Activated T-cell treated with anti-CD3 and anti-CD28 coated beads for 4 hours (primary cell): ENCODE measurements around the gene CCDC97.
"Not testable (repeated sequence)": the region's sequence is repeated elsewhere in the genome, so short reads cannot be mapped to it uniquely, and the experiment has no call there.

Experiments used
- DNase-seq: peaks from one replicate; pipeline ENCODE4 v3.0.0-alpha.2; 2020

CCDC97 gene

DNA sequence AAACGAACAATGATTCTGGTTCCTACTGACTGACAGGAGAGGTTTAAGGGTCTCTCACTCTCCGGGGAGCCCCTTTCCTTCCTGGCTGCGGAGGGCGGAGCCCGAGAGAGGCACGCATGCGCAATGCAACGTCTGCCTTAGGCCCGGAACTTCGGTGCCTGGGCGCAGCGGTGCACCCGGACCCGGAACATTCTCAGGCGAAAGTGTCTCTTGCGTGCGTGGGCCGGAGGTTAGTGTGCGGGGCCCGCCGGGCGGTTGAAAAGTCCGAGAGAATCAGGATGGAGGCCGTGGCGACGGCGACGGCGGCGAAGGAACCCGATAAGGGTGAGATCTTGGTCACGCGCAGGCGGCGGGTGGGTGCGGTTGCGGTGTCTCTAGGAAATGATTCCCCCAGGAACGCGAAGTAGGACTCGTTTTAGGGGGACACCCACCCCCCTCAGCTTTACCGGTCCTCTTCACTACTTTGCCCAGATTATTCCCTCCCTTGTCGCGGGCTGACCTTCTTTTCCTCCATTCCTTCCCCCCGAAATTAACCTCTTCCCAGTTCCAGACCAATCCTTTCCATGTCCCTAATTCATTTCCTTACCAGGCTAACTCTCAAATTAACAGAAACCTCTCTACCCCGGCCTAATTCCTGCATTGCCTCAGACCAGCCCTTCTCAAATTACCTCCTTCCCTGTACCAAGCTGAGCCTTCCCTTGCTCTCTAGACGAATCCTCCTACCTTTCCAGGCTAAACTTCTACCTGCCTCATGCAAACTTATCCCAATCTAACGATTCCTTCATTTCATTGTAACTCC is at the start of gene CCDC97:
CCDC97 (plus strand) TSS at position 140 of the 799 bp plus-strand sequence; CDS start at position 279, 139 bp downstream.
- peak; percentile 84 for DNase-seq

DNA sequence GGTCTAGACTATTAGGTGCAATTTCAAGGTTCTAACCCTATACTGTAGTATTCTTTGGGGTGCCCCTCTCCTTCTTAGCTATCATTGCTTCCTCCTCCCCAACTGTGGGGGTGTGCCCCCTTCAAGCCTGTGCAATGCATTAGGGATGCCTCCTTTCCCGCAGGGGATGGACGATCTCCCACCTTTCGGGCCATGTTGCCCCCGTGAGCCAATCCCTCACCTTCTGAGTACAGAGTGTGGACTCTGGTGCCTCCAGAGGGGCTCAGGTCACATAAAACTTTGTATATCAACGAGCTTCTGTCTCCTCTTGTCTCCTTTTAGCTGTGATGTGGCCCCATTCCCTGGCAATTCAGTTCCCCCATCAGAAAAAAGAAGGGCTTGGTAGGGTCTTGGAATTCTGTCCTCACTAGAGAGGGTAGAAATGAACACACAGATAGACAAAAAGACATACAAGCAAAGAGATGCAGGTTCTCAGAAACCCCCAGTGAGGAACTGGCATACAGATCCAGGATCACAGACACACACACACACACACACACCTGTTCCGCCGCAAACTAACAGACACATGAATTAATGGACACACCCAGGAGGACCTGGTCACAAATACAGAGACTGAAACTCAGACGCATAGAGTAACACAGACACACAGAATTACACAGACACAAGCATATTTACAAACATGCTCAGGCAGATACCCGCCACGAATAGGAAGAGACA is 48.3 kb upstream of the CCDC97 start:
- peak; percentile 4 for DNase-seq

DNA sequence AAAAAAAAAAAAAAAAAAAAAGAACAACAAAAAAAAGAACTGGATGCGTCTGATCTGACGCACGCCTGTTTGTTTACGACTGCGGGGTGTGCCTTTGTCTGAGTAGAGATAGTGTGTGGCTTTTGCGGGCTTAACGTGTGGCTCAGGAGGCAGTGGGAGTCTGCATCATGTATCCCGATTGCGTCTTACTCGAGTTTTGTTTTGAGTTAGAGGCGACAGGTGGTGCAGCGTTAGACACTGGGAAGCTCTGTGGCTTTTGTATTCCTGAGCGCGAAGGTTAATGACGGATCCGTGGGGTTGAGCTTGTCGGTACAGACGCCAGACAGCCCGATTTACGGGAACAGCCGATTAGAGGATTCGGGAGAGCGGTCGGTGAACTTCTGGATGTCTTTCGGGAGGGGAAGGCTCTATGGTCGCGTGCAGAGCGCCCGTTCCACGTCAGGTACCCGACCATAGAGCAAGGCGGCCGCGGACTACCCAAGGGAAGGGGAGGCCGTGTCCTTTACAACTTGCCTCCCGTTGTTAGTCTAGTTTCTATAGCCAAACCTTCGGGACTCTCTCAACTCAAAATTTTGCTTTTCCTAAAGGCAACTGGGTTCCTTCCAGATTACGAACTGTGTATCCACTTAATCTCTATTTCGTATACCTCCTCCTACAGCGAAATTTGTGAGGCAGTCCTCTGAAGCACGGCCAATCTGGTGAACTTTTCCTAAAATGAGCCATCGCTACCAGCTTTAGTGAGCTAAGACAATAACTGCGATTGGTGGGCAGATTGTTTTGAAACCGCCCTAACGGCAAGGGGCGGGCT is 46.7 kb upstream of the CCDC97 start:
- peak; percentile 62 for DNase-seq

DNA sequence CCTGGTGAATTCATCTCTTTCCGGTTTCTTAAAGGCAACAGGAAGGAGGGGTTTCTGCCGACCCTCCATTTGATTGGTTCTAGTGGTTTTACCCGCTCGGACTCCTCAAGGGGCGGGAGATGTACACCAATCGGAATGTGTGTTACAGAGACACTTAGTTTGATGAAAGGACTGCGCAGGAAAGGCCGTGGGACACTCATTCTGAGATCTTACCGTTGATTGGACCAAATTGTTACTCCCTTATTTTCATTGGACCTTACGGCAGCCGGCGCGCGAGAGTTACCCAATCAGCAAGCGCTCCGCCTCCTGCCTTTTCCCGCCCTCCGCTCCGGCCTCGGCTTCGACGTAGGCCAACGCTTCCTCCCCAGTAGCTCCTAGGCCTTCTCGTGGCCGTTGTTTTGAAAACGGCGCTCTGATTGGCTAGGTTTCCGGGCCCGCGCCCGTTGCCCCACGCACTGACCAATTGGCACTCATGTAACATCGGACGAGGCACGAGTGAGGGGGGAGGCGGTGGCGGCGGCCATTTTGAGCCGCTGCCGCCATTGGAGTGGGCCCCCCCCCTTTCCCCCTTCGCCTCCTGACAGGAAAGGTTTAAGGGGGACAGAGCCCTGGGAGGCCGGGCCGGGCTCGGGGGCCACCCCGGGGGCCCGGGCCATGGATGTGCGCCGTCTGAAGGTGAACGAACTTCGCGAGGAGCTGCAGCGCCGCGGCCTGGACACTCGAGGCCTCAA is 46.0 kb upstream of the CCDC97 start, which contains the start of gene HNRNPUL1:
HNRNPUL1 (plus strand) TSS at position 523 of the 731 bp plus-strand sequence; CDS start at position 655, 132 bp downstream.
- peak; percentile 99 for DNase-seq

DNA sequence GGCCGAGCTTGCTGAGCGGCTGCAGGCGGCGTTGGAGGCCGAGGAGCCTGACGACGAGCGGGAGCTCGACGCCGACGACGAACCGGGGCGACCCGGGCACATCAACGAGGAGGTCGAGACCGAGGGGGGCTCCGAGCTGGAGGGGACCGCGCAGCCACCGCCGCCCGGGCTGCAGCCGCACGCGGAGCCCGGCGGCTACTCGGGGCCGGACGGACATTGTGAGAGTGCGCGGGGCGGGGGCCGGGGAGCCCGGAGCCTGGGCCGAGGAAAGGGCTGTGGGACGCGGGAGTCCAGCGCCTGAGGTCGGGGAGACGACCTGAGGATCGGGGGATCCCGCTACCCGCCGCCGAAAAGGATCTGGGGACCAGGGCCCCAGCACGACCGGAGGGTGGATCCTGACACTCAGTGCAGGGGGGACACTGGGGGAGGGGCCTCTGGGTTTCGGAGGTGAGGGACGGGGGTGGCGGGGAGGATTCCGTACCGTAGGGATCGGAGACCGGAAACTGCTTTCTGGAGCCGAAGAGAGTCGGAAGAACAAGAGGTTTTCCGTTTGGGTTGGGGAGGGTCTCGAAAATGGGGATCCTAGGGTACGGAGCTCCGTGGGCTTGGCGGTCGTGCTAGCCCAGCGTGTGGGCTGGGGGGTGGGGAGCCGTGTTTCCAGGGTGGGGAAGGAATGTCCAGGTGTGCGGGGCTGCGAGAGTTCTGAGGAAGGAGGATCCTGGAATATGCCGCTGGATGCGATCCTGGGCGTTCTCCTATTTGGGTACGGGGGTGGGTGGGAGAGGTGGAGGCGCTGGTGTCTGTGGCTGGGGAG is 45.2 kb upstream of the CCDC97 start:
- peak; percentile 36 for DNase-seq

DNA sequence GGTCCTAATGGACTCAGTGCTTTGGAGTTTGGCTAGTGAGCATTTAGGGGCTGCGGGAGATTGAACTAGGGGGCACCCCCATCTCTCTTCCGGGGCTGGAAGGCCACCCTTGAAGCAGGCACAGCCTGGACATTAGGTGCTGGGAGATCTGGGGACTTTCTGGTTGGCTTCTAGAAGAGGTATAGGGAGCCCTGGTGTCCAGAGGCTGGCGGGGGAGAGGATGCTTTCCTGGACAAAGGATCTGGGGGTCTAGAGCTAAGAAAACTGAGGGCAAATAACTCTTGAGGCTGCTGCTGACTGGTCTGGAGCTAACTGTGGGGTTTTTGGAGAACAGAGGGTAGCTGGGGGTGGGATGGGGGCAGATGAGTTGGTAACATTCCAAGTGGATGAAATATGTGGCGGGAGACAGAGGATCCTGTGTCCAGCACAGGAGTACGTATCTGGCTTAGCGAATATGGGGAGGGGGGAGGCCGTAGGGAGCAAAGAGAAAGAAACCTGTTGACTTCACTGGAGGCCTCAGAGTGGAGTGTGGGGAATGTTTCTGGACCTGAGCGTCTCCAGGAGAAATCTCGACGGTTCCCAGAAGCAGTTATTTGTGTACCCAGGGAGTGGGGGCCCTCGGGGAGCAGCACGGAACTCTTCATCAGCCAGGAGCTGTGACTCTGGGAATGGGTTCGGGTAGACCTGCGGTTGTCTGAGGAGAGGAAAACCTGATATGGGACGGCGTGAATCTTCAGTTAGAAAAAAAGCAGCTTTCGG is 44.4 kb upstream of the CCDC97 start:
- no peak for DNase-seq

DNA sequence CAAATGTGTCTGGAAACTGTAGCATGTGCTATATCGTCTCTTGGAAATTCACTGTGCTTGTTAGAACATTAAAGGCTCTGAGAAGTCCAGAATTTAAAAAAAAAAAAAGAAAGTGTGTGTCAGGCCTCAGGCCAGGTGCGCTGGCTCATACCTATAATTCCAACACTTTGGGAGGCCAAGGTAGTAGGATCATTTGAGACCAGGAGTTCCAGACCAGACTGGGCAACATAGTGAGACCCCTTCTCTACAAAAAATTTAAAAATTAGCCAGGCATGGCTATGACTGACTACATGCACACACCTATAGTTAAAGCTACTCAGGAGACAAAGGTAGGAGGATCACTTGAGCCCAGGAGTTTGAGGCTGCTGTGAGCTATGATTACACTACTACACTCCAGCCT is 40.9 kb upstream of the CCDC97 start:
- no peak for DNase-seq

DNA sequence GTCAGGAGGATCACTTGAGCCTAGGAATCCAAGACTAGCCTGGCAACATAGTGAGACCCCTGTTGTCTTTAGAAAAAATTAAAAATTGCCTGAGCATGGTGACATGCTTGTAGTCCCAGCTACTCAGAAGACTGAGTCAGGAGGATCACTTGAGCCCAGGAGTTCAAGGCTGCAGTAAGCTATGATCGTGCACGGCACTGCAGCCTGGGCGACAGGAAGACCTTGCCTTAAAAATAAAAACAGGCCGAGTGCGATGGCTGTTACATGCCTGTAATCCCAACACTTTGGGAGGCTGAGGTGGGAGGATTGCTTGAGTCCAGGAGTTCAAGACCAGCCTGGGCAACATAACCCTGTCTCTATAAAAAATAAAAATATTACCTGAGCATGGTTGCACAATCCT is 40.4 kb upstream of the CCDC97 start:
- DNase-seq: no peak

DNA sequence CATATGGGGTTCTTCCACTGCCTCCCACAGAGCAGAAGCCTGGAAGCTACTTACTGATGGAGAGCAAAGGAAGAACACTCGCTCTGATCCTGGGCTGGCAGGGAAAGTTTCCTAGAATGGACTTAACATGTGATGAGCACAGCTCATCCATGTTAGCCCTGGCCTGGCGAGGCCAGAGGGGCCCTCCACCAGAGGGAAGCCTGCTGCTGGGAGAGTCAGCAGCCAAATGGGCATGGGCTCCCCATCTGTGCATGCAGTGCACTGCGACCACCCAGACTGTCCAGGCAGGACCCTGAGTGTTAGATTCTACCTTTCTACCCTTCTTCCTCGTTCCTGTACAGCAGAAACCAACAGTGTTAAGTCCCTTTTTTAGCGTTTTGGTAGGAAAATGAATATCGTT is 36.9 kb upstream of the CCDC97 start:
- DNase-seq: no peak

DNA sequence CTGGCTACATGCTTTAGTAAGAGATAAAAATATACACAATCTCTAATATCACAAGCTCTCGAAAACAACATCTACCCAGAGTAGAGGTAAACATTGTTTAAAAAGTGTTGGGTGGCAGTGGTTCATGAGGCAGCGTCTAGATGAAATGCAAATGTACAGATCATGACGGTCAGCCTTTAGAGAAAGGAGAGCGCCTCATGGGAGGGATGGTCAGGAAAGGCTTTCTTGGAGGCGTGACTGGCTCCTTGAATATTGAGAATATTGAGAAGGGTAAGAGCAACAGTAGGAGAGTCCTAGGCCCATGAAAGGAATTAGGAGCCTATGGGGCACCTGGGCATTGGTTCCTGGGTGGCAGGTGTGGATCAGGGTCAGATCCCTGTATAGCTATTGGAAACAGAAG is 35.2 kb upstream of the CCDC97 start:
- no peak for DNase-seq

DNA sequence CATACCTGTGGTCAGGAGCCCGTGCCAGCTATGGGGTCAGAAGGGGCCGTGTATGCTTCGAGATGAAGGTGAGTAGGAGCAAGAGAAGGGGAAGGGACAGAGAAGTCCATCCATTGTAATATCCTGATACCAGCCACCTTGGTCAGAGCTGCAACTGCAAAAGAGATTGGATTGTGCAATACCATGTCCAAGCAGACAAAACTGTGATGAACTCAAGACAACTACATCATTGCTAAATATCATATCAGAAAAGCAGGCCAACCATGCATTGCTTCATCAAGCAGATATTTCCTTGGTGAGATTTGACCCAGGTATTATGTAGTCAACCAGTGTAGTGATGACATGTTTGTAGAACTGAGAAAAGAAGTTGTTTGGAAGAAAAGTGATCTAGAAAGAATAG is 33.7 kb upstream of the CCDC97 start:
- no peak for DNase-seq

DNA sequence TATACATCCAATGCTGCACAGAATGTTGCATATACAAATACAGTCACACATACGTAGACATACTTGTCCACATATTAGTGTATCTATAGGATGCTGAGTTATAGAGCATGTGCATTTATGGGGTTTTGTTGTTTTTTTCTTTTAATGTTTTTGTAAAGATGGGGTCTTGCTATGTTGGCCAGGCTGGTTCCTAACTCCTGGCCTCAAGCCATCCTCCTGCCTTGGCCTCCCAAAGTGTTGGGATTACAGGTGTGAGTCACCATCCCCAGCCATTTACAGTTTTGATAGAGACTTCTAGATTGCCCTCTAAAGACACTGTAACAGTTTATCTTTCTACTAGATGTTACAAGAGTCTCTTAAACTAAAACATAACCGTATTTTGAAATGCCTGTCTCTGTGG is 31.5 kb upstream of the CCDC97 start:
- no peak for DNase-seq

DNA sequence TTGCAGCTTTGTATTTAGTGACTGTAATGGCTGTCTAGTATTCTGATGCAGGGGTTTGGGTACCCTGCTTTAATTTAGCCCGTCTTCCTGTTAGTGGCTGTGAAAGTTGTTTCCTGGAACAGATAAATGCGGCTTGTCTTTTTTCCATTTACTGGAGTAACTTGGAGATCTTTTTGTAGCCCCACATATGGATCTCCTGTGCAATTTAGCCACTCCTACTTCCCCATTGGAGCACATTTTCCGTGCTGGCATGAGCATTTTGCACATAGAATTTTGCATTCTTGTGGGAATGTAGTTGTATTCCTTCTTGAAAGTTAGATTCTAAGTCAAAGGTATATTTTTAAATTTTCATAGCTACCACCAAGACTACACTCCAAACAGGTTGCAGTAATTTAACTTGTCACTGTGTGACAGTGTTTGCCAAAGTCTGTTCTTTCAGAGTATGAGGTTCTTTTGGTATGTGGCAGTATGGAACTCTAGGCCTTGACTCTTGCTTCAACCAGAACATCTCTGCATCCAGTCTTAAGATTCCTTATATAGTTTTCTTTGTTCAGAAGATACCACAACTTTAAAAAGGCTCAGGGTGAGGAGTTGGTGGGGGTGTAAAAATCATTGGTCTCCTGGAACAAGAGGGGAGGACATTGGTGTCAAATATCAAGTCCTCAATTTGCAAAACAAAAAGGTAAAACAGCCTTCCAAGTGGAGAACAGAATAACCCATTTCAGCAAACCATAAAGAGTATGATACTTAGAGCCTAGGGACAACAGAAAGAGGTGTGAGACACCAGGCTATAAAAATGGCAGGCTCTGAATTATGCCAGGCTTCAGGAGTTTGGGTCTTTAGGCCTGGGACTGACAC is 21.1 kb upstream of the CCDC97 start:
- DNase-seq: no peak

DNA sequence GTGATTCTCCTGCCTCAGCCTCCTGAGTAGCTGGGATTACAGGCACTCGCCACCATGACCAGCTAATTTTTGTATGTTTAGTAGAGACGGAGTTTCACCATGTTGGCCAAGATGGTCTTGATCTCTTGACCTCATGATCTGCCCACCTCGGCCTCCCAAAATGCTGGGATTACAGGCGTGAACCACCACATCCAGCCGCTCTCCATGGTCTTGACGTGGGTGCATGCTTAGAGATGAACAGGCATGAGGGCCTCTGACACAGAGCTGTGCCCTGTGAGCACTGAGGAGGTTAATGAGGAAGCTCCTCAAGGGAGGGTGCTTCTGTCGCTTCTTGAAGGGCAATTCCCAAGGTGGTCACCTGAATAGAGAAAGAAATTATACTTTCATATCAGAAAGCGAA is 20.2 kb upstream of the CCDC97 start:
- DNase-seq: not testable (repeated sequence)

DNA sequence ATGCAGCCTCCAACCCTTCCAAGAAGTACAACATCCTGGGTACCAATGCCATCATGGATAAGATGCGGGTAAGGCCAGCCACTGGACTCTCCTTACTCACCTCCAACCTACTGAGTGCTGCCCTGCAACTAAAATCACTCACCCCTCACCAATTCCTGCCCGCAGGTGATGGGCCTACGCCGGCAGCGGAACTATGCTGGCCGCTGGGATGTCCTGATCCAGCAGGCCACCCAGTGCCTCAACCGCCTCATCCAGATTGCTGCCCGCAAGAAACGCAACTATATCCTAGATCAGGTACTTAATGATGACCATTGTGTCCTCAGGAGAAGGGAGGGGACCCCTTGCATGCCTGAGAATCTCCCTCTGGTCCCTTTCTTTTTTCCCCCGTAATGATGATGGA is 15.6 kb upstream of the CCDC97 start:
- no peak for DNase-seq

DNA sequence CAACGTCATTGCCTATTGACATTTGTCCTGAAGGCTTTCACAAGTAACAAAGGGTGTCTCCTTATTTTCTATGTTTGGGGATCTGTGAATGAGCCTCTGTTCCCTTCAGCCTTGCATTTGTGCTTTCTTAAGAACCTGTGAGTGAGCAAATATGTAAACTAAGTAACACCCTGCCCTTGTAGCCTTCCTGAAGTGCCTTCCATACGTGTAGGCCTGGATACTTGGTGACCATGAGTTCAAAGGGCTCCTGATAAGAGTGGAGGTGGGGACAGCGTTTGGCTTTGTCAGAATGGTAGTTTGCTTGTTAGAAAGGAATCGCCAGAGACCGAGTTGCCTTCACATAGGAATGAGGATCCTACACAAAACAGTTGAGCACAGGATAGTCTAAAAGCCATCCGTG is 14.5 kb upstream of the CCDC97 start:
- DNase-seq: no peak

DNA sequence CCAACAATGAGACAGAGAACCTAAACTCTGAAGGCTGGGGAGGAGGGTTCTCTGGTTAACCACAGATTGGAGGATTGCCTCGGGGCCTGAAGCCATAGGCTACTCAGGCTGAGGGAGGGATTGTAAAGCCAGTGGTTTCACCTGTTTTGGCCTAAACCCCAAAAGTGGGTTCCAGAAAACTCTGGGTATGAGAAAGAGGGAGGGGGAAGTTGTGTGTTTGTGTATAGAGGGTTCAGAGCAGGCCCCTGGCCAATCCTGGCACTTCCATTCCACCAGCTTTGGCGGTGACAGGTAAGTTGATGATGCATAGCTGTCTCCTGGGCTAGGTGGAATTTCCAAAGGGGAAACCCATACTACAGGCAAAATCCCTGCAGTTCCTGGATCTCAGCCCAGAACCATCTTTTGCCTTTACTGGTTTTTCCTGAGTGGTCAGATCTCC is 13.5 kb upstream of the CCDC97 start:
- DNase-seq: no peak

DNA sequence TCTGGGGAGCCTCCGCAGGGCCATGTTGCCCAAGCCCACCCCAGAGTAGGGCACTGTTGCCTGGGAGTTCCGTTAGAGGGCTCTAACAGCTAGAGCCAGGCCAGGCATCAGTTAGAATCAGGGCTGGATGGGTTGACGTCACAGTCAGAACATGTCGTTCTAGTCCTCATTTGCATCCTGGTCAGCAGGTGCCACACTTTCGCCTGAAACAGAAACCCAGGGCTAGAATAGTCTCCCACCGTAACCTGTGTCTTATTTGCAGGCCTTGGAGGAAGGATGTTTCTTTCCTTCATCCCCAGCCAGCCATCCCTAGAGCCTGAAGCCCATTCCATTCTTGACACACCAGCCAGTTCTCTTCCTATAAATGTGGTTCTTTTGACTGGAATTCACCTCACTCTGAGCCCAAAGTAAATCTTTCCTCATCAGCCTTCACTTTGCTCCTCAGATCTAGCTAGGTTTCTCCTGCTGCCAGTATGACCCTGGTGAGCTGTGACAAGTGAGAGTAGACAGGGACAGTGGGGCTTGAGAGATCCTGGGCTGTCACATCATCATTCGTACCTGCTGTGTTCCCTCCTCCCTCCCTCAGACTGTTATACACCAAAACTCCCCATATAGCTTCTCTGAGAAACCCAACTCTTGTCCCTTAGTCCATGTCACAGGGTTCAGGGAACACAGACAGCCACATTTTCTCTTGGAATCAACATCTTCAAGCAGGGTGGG is 12.2 kb upstream of the CCDC97 start:
- DNase-seq: no peak

DNA sequence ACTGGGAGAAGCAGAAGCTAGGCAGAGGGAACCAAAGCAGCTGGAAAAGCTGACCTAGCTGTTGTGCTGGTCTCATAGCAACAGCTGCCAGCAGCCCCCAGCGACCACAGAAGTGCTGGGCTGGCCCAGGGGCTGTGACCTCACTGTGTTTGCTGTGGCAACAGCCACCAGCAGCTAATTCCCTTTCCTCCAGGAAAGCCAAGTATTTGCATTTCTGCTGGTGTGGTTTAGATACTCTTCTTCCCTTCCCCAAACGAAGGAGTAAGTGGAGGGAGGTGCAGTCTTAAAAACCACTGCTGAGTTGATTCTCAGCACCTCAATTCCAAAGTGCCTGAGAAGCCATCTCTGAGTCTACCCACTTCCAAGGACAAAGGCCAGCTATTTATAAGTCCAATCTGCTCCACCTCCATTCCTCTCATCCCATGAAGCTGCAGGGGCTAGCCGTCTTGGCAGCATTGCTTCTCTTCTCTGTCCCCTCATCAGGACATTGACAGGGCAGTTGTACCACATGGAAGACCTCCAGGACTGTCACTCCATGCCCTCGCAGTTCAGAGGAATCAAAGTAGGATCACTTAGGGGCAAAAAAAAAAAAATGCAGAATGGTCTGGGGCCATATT is 11.5 kb upstream of the CCDC97 start:
- DNase-seq: no peak
